ENCODE results near the gene NCAM1.

Gene NCAM1

DNA sequence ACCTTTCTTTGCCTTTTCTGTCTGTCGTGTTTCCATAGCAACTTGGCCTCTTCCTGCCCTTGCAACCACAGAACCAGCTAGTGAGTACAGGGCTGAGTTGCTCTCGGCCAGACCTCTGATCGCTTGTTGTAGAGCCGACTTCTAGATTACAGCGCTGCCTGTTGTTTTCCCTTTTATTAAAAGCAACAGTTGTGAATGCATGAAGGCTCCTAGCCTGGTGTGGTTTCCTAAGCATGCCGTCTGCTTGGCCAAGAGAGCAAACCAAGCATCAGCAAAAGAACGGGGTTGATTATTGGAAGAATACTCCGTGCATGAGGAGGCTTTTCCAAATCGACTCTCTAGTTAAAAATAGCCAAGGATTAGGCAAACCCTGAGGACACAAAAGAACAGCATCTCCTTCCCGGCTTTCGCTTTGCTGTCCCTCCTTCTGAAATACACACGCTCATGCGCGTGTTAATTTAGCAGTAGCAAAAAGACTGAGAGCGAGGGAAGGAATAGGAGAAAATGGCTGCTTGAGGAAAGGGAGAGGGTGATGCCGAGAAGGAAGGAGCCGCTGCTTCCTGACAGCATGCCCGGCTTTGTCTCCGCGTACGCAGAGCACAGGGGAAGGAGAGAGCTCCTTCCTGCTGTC lies 281.7 kb downstream of the NCAM1 start:
- Histone ChIP-seq H3K9me3 (ENCODE audit: control insufficient read depth, insufficient read depth, low read length) (no peaks in the 10 kb centered on the region), H3K27me3 (ENCODE audit: control insufficient read depth, insufficient read depth, low read length) (peaks cover 2% of the 10 kb centered on the region), H3K4me3 (ENCODE audit: low read depth, low read length) (peak overlapping the region; percentile 9), H3K36me3 (ENCODE audit: control insufficient read depth, insufficient read depth, low read length) (no peaks in the 10 kb centered on the region), H3K9ac (ENCODE audit: low read depth, low read length) (peak overlapping the region; percentile 4), H3K4me1 (ENCODE audit: control insufficient read depth, insufficient read depth, low read length) (peaks cover 4% of the 10 kb centered on the region)

DNA sequence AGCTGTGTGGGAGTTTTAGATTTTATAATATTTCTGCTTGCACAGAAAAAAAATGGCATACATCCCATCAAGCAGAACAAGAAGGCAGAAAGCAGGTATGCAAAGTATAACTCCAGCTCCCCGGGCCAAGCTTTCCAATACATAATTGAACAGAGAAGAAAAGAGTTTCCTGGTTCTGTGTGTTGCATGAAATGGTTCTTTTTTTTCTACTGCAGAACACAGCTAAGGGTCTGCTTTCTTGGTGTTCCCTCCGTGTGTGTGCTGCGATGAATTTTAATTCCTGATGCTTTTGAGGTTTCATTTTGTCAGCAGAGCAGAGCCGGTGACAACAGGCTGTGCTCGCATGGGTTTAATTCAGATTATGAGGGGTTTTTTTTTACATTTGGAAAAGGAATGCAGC lies 282.5 kb downstream of the NCAM1 start:
- H3K4me3 ChIP-seq (ENCODE audit: low read depth, low read length) = no peak overlapping the region
- H3K4me1 ChIP-seq (ENCODE audit: control insufficient read depth, insufficient read depth, low read length) = peaks cover 4% of the 10 kb centered on the region
- H3K36me3 ChIP-seq (ENCODE audit: control insufficient read depth, insufficient read depth, low read length) = no peaks in the 10 kb centered on the region
- H3K9ac ChIP-seq (ENCODE audit: low read depth, low read length) = no peak overlapping the region
- H3K27me3 ChIP-seq (ENCODE audit: control insufficient read depth, insufficient read depth, low read length) = peaks cover 2% of the 10 kb centered on the region
- H3K9me3 ChIP-seq (ENCODE audit: control insufficient read depth, insufficient read depth, low read length) = no peaks in the 10 kb centered on the region

DNA sequence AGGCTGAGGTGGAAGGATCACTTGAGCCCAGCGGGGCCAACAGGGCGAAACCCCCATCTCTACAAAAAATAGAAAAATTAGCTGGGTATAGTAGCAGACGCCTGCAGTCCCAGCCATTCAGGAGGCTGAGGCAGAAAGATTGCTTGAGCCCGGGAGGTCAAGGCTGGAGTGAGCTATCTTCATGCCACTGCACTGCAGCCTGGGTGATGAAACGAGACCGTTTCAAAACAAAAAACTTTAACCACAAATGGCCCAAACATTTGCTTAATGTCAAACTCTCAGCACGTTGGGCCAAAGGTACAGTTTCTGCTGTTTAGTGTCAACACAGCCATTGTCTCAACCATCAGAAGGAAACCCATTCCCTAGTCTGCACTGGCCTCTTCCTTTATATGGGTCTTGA lies 284.0 kb downstream of the NCAM1 start:
- Histone ChIP-seq H3K36me3 (ENCODE audit: control insufficient read depth, insufficient read depth, low read length) (no peaks in the 10 kb centered on the region), H3K9me3 (ENCODE audit: control insufficient read depth, insufficient read depth, low read length) (no peaks in the 10 kb centered on the region), H3K4me3 (ENCODE audit: low read depth, low read length) (no peak overlapping the region), H3K27me3 (ENCODE audit: control insufficient read depth, insufficient read depth, low read length) (peaks cover 2% of the 10 kb centered on the region), H3K4me1 (ENCODE audit: control insufficient read depth, insufficient read depth, low read length) (peaks cover 4% of the 10 kb centered on the region), H3K9ac (ENCODE audit: low read depth, low read length) (no peak overlapping the region)

DNA sequence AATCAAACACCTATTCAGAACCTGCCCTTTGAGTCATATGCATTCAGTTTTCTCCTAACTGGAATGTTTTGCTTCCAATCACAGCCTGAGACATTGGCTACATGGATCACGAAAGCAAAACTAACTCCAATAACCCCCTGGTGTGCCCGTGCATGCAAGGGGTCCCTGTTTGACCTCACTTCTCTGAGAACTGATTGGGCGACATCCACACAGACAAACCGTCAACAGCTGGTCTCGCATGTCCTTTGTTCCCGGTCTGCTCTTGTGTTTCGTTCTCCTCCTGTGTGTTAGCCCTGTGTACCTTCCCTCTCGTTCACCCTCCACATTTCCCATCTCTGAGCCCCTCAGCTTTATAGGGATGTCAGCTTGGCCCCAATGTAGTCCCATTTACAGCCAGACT lies 286.0 kb downstream of the NCAM1 start:
- Histone ChIP-seq H3K27me3 (ENCODE audit: control insufficient read depth, insufficient read depth, low read length) (peaks cover 2% of the 10 kb centered on the region), H3K9ac (ENCODE audit: low read depth, low read length) (no peak overlapping the region), H3K4me1 (ENCODE audit: control insufficient read depth, insufficient read depth, low read length) (peaks cover 4% of the 10 kb centered on the region), H3K36me3 (ENCODE audit: control insufficient read depth, insufficient read depth, low read length) (no peaks in the 10 kb centered on the region), H3K4me3 (ENCODE audit: low read depth, low read length) (no peak overlapping the region), H3K9me3 (ENCODE audit: control insufficient read depth, insufficient read depth, low read length) (no peaks in the 10 kb centered on the region)

DNA sequence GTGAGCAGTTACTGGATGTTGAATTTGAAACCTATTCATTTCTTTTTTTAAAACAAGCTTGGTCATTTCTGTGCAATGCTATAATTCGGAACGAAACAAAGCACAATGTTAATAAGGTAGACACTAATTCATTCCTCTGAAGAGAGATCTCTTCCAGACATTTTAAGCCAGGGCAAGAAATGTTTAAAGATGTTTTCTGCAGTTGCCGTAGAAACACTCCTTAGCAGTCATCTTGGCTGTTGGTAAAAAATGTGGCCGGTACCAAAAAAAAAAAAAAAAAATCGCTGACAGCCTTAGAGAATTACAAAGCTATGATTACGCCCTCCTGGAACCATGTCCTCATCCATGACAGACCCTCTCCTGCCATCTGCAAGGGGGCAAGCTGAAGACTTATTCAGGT lies 286.7 kb downstream of the NCAM1 start:
- Histone ChIP-seq H3K4me1 (ENCODE audit: control insufficient read depth, insufficient read depth, low read length) (peaks cover 4% of the 10 kb centered on the region), H3K36me3 (ENCODE audit: control insufficient read depth, insufficient read depth, low read length) (no peaks in the 10 kb centered on the region), H3K4me3 (ENCODE audit: low read depth, low read length) (no peak overlapping the region), H3K27me3 (ENCODE audit: control insufficient read depth, insufficient read depth, low read length) (peaks cover 2% of the 10 kb centered on the region), H3K9ac (ENCODE audit: low read depth, low read length) (no peak overlapping the region), H3K9me3 (ENCODE audit: control insufficient read depth, insufficient read depth, low read length) (no peaks in the 10 kb centered on the region)

DNA sequence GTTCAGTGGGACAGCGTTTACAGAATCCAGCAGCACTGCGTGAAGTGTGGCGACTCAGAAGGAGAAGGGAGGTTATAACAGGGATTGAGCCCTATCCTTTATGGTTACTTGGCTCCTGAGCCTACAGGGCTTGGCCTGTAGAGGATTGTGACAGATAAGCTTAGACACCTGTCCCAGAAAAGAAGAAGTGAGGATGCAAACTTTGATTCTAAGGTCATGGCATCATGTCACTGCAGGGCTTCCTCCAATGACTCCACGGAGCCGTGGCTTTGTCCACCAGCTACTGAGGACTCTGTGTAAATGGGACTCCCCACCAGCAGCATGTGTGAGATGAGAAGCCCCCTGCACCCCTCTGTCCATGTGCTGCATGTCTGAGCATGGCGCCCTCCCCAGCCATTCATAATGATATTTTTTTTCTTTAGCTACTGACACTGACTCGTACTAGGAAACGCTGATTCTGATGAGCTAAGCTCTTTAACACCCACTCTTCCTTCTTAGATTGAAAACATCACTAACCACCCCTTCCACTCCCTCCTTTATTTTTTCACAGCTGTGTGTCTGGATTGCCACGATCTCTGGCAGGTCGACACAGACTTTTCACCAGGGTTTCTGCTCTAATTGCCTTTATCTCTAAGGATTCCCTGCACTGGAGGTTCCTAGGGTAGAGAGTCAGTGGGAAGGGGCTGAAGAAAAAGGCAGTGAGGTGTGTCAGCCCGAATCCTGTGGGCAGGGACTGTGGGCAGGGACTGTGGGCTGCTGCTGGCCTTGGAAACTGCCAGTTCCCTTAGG lies 287.7 kb downstream of the NCAM1 start:
- Histone ChIP-seq H3K9me3 (ENCODE audit: control insufficient read depth, insufficient read depth, low read length) (no peaks in the 10 kb centered on the region), H3K4me3 (ENCODE audit: low read depth, low read length) (no peak overlapping the region), H3K27me3 (ENCODE audit: control insufficient read depth, insufficient read depth, low read length) (no peaks in the 10 kb centered on the region), H3K36me3 (ENCODE audit: control insufficient read depth, insufficient read depth, low read length) (no peaks in the 10 kb centered on the region), H3K9ac (ENCODE audit: low read depth, low read length) (no peak overlapping the region), H3K4me1 (ENCODE audit: control insufficient read depth, insufficient read depth, low read length) (peaks cover 3% of the 10 kb centered on the region)

DNA sequence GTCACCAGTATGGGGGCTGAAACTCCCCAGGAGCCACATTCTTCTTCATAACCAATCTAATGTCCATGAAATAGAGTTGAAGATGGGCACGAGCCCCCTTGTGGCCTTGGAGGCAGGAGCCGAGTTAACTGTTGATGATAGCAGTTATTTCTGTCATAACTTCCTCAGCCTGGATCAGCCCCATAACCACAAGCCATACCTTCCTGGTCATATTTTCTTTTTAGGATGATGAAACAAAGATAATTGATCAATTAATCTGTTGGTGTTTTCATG lies 288.2 kb downstream of the NCAM1 start:
- Histone ChIP-seq H3K9me3 (ENCODE audit: control insufficient read depth, insufficient read depth, low read length) (no peaks in the 10 kb centered on the region), H3K4me1 (ENCODE audit: control insufficient read depth, insufficient read depth, low read length) (peaks cover 3% of the 10 kb centered on the region), H3K9ac (ENCODE audit: low read depth, low read length) (no peak overlapping the region), H3K4me3 (ENCODE audit: low read depth, low read length) (no peak overlapping the region), H3K36me3 (ENCODE audit: control insufficient read depth, insufficient read depth, low read length) (no peaks in the 10 kb centered on the region), H3K27me3 (ENCODE audit: control insufficient read depth, insufficient read depth, low read length) (no peaks in the 10 kb centered on the region)

DNA sequence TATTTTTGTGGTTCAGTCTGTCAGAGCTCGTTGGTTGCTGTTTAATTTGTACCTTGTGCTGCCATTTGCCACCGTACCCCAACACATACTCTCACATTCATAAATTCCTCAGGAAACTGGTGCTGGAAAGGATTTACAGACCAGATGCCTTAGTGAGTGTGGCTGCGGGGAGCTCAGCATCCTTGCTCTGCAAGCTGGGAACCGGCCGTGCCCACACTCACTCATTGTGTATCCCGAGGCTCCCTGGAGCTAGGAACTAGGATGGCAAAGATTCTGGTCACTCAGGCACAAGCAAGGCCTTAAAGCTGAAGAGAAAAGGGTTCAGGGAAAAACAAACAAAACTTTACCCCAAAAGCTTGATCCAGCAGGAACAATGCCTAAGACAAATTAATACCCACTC lies 288.6 kb downstream of the NCAM1 start:
- Histone ChIP-seq H3K4me3 (ENCODE audit: low read depth, low read length) (no peak overlapping the region), H3K36me3 (ENCODE audit: control insufficient read depth, insufficient read depth, low read length) (no peaks in the 10 kb centered on the region), H3K9me3 (ENCODE audit: control insufficient read depth, insufficient read depth, low read length) (no peaks in the 10 kb centered on the region), H3K4me1 (ENCODE audit: control insufficient read depth, insufficient read depth, low read length) (peaks cover 3% of the 10 kb centered on the region), H3K27me3 (ENCODE audit: control insufficient read depth, insufficient read depth, low read length) (no peaks in the 10 kb centered on the region), H3K9ac (ENCODE audit: low read depth, low read length) (no peak overlapping the region)

DNA sequence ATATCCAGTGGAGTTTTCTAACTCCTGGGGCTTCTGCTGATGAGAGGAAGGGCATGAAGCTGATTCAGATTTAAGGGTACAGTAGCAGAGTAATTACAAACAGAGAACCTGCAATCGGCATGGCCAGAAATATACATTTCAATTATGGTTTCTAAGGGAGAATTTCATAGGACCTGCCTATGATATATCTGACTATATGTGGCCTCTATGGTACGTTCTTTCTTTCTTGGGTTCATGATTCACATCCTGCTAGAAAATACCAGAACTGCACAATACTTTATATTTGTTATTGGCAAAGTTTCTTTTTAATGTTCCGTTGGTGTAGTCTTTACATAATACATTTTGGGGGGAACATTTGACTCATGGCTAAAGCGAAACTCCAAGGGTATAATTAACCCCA lies 290.1 kb downstream of the NCAM1 start:
- Histone ChIP-seq H3K36me3 (ENCODE audit: control insufficient read depth, insufficient read depth, low read length) (no peaks in the 10 kb centered on the region), H3K27me3 (ENCODE audit: control insufficient read depth, insufficient read depth, low read length) (no peaks in the 10 kb centered on the region), H3K4me1 (ENCODE audit: control insufficient read depth, insufficient read depth, low read length) (peaks cover 3% of the 10 kb centered on the region), H3K9me3 (ENCODE audit: control insufficient read depth, insufficient read depth, low read length) (no peaks in the 10 kb centered on the region), H3K4me3 (ENCODE audit: low read depth, low read length) (no peak overlapping the region), H3K9ac (ENCODE audit: low read depth, low read length) (no peak overlapping the region)

DNA sequence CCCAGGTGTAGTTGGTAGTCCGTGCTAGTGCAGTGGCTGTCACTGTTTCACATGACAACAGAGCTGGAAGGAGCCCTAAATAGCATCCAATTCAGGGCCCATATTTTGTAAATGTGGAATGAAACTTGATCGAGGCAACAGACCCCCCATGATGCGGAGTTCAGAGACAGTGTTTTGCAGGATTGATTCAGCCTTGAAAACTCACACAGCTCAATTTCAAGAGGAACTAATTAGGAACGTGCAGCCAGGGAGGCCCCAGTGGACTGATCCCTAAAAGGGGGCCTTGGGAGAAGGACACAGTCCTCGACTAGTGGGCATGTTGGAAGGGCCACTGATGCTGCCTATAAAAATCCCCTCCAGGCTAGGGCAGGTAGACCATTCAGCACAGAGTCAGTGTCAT lies 292.2 kb downstream of the NCAM1 start:
- H3K9me3 ChIP-seq (ENCODE audit: control insufficient read depth, insufficient read depth, low read length) = no peaks in the 10 kb centered on the region
- no peak overlapping the region for H3K4me3 ChIP-seq (ENCODE audit: low read depth, low read length)
- H3K9ac ChIP-seq (ENCODE audit: low read depth, low read length) = no peak overlapping the region
- H3K27me3 ChIP-seq (ENCODE audit: control insufficient read depth, insufficient read depth, low read length) = no peaks in the 10 kb centered on the region
- no peaks in the 10 kb centered on the region for H3K36me3 ChIP-seq (ENCODE audit: control insufficient read depth, insufficient read depth, low read length)
- peaks cover 3% of the 10 kb centered on the region for H3K4me1 ChIP-seq (ENCODE audit: control insufficient read depth, insufficient read depth, low read length)

DNA sequence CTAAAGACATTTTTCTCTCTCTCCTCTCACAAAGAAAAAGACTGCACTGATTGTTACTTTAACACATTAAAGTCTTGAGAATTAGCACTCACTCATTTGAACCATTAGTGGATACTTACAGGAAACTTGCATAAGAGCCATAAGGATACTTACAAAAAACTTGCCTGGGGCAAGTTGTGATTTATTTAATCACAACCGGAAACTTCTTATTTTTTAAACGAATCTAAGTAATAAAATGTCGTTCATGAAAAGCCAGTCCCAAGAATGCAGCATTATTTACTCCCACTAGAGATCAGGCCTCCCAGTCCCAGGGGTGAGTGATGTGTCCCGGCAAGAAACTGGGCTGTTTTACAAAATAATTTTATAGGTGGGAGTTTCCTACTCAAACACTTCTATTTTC lies 293.9 kb downstream of the NCAM1 start:
- Histone ChIP-seq H3K9me3 (ENCODE audit: control insufficient read depth, insufficient read depth, low read length) (no peaks in the 10 kb centered on the region), H3K4me3 (ENCODE audit: low read depth, low read length) (no peak overlapping the region), H3K36me3 (ENCODE audit: control insufficient read depth, insufficient read depth, low read length) (no peaks in the 10 kb centered on the region), H3K27me3 (ENCODE audit: control insufficient read depth, insufficient read depth, low read length) (no peaks in the 10 kb centered on the region), H3K4me1 (ENCODE audit: control insufficient read depth, insufficient read depth, low read length) (peaks cover 3% of the 10 kb centered on the region), H3K9ac (ENCODE audit: low read depth, low read length) (no peak overlapping the region)

DNA sequence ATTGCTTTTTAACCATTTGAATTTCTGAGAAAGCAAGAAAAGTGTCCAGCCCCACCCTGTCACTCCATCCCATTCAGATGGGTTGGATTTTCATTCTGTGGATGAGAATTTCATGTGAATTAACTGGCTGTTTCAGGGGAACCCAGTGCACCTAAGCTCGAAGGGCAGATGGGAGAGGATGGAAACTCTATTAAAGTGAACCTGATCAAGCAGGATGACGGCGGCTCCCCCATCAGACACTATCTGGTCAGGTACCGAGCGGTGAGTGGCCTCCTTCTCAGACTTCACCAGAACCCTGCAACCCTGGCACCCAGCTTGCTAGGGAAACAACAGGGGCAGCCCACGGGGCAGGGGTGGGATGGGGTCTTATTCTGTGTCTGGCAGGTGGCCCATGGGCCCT lies 294.5 kb downstream of the NCAM1 start:
- Histone ChIP-seq H3K36me3 (ENCODE audit: control insufficient read depth, insufficient read depth, low read length) (no peaks in the 10 kb centered on the region), H3K9ac (ENCODE audit: low read depth, low read length) (no peak overlapping the region), H3K4me1 (ENCODE audit: control insufficient read depth, insufficient read depth, low read length) (peaks cover 3% of the 10 kb centered on the region), H3K4me3 (ENCODE audit: low read depth, low read length) (no peak overlapping the region), H3K9me3 (ENCODE audit: control insufficient read depth, insufficient read depth, low read length) (no peaks in the 10 kb centered on the region), H3K27me3 (ENCODE audit: control insufficient read depth, insufficient read depth, low read length) (no peaks in the 10 kb centered on the region)
